GM18517 (cell line): ENCODE results near the gene PIK3AP1.
"Not testable (repeated sequence)": the region's sequence is repeated elsewhere in the genome, so short reads cannot be mapped to it uniquely, and the experiment has no call there.

Experiments used
- ATAC-seq: cut with Tn5 transposase; IDR thresholded peaks from one replicate; pipeline ENCODE4 v1.9.1; 2021; ENCODE audit warnings: mild to moderate bottlenecking, moderate library complexity; ENCODE audit not compliant: unreplicated experiment

Gene PIK3AP1, protein sequence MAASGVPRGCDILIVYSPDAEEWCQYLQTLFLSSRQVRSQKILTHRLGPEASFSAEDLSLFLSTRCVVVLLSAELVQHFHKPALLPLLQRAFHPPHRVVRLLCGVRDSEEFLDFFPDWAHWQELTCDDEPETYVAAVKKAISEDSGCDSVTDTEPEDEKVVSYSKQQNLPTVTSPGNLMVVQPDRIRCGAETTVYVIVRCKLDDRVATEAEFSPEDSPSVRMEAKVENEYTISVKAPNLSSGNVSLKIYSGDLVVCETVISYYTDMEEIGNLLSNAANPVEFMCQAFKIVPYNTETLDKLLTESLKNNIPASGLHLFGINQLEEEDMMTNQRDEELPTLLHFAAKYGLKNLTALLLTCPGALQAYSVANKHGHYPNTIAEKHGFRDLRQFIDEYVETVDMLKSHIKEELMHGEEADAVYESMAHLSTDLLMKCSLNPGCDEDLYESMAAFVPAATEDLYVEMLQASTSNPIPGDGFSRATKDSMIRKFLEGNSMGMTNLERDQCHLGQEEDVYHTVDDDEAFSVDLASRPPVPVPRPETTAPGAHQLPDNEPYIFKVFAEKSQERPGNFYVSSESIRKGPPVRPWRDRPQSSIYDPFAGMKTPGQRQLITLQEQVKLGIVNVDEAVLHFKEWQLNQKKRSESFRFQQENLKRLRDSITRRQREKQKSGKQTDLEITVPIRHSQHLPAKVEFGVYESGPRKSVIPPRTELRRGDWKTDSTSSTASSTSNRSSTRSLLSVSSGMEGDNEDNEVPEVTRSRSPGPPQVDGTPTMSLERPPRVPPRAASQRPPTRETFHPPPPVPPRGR

DNA sequence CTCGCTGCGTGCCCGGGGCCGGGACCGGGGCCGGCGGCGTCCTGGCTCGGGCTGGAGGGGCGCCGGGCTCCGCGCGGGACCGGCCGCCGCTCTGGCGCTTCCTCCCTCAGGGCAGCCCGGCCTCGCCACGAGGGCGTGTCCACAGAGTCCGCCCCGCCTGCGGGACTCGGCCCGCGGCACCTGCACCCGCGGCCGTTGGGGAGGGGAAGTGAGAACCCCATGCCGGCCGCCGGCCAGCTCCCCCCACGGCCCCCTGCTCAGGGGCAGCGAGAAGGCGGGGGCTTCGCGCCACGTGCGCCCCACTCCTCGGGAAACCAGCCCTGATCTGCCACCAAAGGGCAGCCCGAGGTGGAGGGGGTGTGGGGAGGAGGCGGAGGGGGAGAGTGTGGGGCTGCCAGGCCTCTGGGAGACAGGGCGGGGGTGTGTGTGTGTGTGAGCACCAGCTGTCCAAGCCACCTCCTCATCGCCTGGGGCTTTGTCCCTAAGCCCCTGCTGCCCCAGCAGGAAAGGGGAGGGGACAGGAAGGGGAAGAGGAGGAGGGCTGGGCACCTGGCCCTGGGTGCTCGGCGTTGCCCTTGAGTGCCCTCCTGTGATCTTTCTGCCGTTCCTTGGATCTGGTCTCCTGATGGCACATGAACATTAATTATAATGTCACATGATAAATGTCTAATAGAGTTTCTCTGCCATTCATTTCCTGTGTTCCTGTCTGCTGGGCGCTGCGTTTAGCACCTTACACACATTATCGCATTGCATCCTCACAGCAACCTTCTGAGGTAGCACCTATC lies at the start of gene PIK3AP1:
TSS of gene PIK3AP1 (minus strand) at position 93 of the 785 bp plus-strand sequence. CDS start 120 bp downstream, outside the sequence.
- peak; percentile 49 for ATAC-seq

DNA sequence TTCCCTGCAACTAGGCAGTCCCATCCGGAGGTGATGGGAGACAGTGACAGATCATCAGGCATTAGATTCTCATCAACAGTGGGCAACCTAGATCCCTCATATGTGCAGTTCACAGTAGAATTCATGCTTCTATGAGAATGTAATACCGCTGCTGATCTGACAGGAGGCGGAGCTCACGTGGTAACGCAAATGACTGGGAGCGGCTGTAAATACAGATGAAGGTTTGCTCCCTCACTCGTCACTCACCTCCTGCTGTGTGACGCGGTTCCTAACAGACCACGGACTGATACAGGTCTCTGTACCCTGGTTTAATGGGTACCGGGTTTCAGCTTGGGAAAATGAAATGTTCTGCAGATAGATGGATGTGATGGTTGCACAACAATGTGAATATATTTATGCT lies 47.8 kb upstream of the PIK3AP1 start:
- no peak for ATAC-seq

DNA sequence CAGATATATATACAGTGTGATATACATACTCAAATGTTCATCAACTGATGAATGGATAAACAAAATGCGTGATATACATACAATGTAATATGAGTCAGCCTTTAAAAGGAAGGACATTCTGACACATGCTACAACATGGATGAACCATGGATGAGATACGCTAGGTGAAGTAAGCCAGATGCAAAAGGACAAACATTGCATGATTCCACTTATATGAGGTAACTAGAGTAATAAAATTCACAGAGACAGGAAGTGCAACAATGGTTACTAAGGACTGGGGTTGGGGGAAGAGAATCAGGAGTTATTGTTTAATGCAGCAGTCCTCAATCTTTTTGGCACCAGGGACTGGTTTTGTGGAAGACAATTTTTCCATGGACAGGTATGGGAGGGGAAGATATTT lies 47.3 kb upstream of the PIK3AP1 start:
- no peak for ATAC-seq

DNA sequence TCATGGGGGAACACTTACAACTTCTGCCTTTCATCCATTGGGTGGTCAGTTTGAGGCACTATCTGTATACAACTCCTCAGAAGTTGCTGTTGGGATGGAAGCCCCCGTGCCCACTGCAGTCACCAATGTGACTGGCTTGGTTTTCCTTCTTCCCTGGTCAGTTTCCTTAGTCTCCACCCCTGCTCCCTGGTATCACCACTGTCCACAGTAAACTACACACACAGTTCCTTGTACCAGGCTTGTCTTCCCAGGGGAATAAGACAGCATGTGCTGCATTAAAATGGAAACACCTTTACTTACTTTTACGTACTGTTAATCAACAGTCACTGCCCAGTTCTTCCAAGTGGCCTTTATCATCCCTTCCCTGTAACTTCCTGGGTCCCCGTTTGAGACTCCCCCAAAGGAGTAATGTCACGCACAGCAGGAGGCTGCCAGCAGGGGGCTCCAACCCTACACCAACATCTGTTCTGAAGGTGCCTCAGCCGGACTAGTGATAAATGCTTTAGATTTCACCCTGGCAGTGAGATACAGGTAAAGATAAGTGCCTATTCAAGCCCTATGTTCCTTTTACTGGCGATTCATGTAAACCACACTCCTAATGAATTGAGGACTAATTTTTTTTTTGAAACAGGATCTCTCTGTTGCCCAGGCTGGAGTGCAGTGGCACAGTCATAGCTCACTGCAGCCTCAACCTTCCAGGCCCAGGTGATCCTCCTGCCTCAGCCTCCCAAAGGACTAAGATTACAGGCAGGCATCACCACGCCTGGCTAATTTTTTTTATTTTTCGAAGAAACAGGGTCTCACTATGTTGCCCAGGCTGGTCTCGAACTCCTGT lies 45.3 kb upstream of the PIK3AP1 start:
- peak; percentile 60 for ATAC-seq

DNA sequence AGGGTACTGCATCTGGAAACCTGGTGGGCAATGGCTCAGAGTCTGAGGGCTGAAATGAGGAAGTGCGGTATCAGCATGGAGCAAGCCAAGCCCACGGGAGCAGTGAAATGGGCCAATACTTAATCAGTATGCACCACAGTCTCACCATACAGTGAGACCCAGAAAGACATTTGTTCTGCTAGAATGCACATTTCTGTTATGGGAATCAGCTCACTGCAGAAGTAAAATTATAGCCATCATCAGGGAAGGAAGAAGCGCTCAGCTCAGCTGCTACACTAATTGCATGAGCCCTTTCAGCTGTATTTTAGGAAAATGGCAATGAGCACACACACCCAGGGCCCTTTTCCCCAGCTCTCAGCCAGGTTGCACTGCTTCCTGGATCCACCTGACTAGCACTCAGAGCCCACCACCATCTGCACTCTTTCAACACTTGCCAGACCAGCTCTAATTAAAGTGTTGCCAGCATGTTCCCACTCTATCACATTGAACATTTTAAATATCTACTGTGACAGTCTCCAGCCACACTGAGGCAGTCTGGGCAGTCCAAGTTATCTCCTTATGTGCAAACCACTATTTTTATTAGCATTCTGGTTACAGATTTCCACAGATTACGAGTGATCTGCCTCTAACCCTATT lies 44.2 kb upstream of the PIK3AP1 start:
- ATAC-seq = no peak

DNA sequence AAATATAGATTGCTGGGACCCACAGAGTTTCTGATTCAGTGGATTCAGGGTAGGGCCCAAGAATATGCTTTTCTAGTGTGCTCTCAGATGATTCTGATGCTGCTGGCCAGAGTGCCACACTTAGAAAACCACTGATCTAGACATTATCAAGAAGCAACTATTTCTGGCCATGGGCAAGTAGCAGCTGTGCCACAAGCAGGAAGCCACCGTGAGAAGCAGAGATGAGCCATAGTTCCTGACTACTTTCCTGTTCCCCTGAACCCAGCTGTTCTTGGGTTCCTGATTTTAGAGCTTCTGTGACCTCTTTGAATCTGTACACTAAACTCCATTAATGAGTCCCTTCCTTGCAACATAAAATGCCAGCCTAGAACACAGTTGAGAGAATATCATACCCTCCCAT lies 38.1 kb upstream of the PIK3AP1 start:
- peak; percentile 89 for ATAC-seq

DNA sequence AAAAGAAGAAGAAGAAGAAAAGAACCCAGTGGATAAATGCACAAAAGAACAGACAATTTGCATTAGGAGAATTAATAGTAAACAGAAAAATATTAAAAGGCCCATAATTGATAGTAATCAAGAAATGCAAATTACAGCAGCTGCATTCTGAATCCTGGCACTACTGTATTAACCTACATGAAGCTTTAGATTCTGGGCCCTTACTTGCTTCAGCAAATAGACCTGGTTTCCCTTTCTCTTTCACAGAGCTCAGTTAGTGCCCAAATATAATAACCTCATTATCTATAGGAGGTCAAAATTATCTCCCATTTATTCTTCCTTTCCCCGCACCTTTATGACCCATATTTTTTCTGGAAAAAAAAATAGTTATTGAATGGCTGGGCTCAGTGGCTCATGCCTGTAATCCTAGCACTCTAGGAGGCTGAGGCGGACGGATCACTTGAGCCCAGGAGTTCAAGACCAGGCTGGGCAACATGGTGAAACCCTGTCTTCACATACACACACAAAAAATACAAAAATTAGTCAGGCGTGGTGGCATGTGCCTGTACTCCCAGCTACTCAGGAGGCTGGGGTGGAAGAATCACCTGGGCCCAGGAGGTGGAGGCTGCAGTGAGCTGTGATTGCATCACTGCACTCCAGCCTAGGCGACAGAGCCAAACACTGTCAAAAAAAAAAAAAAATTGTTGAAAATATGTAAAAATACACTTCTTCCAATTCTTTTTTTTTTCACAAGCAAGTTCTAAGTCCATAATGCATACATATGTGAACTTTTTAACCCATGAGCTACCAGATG lies 36.0 kb upstream of the PIK3AP1 start:
- no peak for ATAC-seq

DNA sequence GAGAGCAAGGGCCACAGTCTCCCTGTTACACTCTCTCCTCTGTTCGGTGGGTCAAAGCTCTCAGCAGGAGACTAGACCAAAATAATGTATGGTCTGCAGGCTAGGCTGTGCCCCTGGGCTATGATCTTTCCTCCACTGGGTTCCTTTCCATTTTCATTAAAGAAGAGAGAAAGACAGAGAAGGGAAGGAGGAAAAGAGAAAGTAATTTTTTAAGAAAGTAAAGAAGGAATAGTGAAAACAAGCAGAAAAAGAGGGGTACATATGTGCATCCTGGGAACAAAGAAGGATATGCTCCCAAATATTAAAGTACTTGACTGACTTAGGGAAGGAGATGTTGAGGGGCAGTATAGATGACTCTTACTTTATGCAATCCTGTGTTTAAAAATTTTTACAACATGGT lies 33.6 kb upstream of the PIK3AP1 start:
- ATAC-seq = no peak

DNA sequence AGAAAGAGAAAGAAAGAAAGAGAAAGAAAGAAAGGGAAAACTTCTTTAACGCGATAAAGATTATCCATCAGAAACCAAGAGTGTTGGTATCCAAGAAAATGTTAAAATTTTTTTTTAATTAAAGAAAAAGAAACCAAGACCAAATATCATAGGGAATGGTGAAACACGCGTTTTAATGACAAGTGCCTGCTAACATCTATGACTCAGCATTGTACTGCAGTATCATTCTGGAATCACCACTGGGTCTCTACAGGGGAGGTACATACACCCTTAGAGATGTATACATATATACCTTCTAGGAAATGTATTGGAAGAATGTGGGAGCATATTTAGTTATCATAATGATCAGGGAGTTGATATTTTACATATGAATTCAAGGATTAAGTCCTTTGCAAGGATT lies 32.1 kb upstream of the PIK3AP1 start:
- no peak for ATAC-seq

DNA sequence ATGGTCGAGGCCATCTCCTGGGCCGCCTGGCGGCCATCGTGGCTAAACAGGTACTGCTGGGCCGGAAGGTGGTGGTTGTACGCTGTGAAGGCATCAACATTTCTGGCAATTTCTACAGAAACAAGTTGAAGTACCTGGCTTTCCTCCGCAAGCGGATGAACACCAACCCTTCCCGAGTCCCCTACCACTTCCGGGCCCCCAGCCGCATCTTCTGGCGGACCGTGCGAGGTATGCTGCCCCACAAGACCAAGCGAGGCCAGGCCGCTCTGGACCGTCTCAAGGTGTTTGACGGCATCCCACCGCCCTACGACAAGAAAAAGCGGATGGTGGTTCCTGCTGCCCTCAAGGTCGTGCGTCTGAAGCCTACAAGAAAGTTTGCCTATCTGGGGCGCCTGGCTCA lies 30.0 kb upstream of the PIK3AP1 start:
- not testable (repeated sequence) for ATAC-seq

DNA sequence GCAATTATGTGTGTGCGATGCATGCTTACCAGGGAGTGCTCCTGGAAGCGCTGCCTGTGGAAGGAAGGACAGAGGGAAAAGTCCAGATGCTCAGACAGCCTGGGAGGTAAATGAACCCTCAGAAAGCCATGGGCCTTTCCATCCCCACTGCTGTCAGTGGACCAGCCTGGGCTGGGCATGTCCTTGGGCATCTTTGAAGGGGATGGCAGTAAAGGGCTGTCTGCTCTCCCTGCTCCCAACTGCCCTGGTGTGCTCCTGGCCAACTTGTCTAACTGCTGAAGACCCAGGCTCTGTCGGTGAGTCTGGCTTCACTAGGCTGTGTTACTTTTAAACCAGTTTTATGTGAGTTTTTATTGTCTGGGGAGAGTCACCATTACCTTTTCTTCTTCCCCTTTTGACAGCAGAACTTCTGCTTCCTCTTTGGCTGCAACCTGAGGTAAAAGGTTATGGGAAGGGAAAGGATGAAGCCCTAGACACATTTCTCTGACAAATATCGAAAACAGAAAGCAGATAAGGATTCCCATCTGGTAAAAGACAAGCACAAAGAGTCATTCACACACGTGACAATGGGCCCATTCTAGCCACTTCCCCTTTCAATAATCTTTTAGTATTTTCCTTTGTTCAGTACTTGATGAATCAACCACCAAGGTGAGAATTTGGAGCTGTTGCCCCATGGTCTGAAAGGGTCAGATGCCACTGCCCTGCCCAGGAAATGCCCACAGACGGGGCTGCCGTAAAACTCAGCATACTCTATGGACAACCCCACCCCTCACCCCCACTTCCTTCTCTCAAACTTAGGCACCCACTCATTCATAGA lies 27.6 kb upstream of the PIK3AP1 start:
- peak; percentile 96 for ATAC-seq

DNA sequence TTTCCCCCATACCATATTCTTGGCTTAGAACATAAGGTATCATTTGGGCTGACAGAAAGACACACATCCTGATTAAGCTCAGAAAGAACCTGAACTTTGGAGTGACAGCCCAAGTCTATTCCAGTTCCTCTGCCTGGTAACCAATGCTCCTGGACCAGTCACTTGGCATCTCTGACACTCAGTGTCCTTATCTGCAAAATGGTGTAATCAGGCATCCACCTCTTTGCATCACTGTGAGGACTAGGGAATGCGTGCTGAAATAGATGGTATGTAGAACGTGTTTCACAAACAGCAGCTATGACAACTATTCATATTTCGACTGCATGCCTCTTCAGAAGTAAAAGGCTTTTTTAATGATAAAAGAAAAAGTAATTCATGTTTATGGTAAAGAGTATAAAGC lies 26.2 kb upstream of the PIK3AP1 start:
- no peak for ATAC-seq

DNA sequence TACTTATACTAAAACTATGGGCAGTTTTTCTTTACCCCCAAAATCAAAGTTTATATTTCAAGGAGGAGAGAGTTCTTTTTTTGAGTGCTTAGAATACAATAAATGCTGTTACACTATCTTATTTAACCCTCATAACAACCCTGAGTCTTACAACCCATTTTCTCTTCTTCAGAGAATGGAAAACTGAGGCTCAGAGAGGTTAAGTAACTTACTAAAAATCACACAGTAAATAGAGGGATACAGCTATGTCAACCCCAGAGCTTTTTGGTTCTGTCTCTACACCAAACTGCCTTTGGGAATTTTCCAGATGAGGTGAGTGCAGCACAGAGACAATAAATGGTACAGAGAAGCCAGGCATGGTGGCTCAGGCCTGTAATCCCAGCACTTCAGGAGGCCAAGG lies 25.6 kb upstream of the PIK3AP1 start:
- ATAC-seq = no peak

DNA sequence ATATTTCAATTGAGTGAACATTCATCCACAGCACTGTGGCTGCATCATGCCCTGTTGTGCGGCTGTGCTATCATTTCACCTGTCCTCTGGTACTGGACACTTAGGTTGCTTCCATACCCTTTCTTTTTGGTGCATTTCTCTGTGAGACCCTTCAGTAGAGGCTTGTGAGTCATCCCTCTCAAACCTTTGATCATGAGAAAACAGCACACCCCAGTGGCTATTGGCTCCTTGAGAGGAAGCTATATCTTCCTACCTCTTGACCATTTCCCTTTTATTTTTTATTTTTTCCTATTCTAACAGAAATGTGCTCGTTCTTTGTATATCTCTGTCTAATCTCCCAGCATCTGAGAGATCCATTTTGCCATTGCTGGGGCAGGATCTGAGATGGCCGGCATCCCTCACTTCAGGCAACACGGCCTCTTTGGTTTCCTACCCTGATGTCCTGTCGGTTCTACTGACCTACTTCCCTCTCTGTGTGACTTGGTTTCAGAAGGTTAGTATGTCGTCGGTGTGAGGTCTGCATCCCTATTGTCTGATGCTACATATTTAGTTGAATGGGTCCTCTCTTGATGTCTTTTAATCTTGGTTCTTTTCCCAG lies 23.8 kb upstream of the PIK3AP1 start:
- ATAC-seq = no peak

DNA sequence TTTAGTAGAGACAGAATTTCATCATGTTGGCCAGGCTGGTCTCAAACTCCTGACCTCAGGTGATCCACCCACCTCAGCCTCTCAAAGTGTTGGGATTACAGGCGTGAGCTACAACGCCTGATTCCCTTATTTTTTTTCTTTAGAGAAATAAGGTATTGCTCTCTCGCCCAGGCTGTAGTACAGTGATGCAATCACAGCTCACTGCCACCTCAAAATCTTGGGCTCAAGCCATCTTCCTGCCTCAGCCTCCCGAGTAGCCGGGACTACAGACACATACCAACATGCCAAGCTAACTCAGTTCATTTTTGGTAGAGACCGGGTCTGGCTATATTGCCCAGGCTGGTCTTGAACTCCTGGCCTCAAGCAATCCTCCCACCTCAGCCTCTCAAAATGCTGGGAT lies 21.2 kb upstream of the PIK3AP1 start:
- not testable (repeated sequence) for ATAC-seq

DNA sequence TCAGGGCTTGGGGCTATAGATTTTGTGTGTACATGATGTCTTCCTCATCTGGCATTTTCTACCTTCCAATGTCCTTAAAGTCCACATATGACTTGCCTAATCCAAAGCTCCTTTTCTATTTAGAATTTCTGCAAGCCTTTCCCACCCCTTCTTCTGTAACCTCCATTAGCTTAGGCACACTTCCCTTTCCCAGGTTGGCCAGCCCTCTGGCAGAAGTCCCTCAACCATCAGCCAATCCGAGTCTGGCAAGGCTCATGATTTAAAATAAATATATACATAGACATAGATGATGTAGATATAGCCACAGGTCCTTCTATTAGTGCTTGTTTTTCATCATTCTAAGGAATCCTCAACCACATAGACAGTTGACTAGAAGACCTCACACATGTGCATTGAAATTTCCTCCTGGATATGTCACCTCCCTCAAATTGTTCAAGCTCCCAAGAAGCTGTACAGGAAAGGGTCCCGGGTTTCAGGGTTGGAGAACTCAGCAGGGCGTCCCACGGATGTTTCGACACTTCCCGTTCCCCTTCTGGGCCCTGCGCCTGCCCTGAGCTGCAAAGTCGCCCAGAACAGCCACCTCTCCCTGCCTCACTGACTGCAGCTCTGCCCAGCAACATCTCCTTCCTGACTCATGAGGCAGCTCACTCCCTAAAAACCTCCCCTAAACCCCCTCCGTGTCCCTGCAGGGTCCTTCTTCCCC lies 20.4 kb upstream of the PIK3AP1 start:
- no peak for ATAC-seq

DNA sequence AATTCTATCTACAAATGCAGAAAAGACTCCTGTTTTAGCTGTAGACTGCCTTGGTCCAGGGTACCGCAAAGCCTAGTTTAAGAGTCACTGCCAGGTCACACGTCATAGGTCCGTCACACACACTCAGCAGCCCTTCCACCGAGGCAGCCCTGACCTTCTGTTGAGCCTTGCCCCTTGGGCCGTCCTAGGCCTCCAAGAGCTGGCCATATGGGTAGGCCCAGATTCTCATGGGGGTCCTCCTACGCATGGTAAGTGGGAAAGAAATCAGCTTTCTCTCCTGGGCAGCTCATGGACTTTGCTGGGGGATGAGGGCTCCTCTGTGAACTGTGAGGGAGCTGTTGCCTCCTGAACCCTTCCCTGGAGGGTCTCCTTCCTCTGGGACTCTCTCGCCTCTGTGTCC lies 19.8 kb upstream of the PIK3AP1 start:
- ATAC-seq = no peak
